ENCODE data around the gene UQCC5. TPM values are rescaled to one million over a fixed set of nuclear protein-coding genes. Genes with fewer than 3 reads are reported as not detected.
A peak's percentile ranks its signal among the peaks of the same experiment; 100 is the strongest.

The UQCC5 gene, protein sequence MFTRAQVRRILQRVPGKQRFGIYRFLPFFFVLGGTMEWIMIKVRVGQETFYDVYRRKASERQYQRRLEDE
- total RNA-seq, result 10 to 100 TPM in 2 of 4 donors, 1 to 10 TPM in 2; 1.9 to 47.5 (median 18.7) TPM

- 0% methylated on average over 2 to 9 of the region's 65 CpGs for WGBS, 2 donors (ENCODE audit: low coverage in 1 of 2)
- peak; percentile 94 for ATAC-seq
- Histone ChIP-seq H3K27me3 (no peaks in the 10 kb centered on the region), H3K9me3 (no peaks in the 10 kb centered on the region), H3K36me3 (peaks cover 0 to 8% of the 10 kb centered on the region in 2 donors), H3K27ac (peak within 1 kb of the TSS; percentile 62 to 95 (median 94)), H3K4me3 (peak within 1 kb of the TSS; percentile 42 to 77), H3K4me1 (peaks cover 0 to 78% (median 35%) of the 10 kb centered on the region in 3 donors)
- TF ChIP-seq POLR2AphosphoS5 (IDR thresholded peaks at IDR 0.05) (peak; percentile 100), EP300 (IDR thresholded peaks at IDR 0.05) (no peak), POLR2A (IDR thresholded peaks at IDR 0.05) (peak; percentile 95 to 97), CTCF (IDR thresholded peaks at IDR 0.05) (peak in 1 of 4 experiments; percentile 21)
Observed at GRCh38 chr3:52536369-52537164, at the start of gene UQCC5. Gene UQCC5, plus strand, starts transcription at chr3:52536605. Its CDS starts 151 bp downstream, at chr3:52536756.

GRCh38 chr3:52487050-52487787 is 49.2 kb upstream of the UQCC5 start:
- ATAC-seq, result no peak
- Histone ChIP-seq H3K4me1 (peaks cover 5 to 66% (median 19%) of the 10 kb centered on the region in 3 donors), H3K4me3 (no peak overlapping the region), H3K27me3 (no peaks in the 10 kb centered on the region), H3K36me3 (peaks cover 0 to 87% of the 10 kb centered on the region in 2 donors), H3K9me3 (no peaks in the 10 kb centered on the region), H3K27ac (peak overlapping the region in 1 of 4 donors; percentile 33)
- 82 to 88% methylated on average over 6 to 12 of the region's 31 CpGs for WGBS, 2 donors (ENCODE audit: low coverage in 1 of 2)
- TF ChIP-seq POLR2AphosphoS5 (IDR thresholded peaks at IDR 0.05) (no peak), EP300 (IDR thresholded peaks at IDR 0.05) (no peak), CTCF (IDR thresholded peaks at IDR 0.05) (no peak), POLR2A (IDR thresholded peaks at IDR 0.05) (no peak)

DNA sequence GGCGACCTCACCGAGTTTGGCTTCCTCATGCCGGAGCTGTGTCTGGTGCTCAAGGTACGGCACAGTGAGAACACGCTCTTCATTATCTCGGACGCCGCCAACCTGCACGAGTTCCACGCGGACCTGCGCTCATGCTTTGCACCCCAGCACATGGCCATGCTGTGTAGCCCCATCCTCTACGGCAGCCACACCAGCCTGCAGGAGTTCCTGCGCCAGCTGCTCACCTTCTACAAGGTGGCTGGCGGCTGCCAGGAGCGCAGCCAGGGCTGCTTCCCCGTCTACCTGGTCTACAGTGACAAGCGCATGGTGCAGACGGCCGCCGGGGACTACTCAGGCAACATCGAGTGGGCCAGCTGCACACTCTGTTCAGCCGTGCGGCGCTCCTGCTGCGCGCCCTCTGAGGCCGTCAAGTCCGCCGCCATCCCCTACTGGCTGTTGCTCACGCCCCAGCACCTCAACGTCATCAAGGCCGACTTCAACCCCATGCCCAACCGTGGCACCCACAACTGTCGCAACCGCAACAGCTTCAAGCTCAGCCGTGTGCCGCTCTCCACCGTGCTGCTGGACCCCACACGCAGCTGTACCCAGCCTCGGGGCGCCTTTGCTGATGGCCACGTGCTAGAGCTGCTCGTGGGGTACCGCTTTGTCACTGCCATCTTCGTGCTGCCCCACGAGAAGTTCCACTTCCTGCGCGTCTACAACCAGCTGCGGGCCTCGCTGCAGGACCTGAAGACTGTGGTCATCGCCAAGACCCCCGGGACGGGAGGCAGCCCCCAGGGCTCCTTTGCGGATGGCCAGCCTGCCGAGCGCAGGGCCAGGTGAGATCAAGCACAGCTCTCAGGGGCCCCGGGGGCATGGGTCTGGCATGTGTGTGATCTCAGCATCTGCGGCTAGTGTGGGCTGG is 48.4 kb upstream of the UQCC5 start:
- Histone ChIP-seq H3K27ac (no peak overlapping the region), H3K4me3 (no peak overlapping the region), H3K9me3 (no peaks in the 10 kb centered on the region), H3K4me1 (peaks cover 5 to 67% (median 18%) of the 10 kb centered on the region in 3 donors), H3K27me3 (no peaks in the 10 kb centered on the region), H3K36me3 (peaks cover 0 to 87% of the 10 kb centered on the region in 2 donors)
- TF ChIP-seq POLR2AphosphoS5 (IDR thresholded peaks at IDR 0.05), result no peak
- no peak for TF ChIP-seq EP300 (IDR thresholded peaks at IDR 0.05)
- TF ChIP-seq CTCF (IDR thresholded peaks at IDR 0.05), result no peak
- no peak for TF ChIP-seq POLR2A (IDR thresholded peaks at IDR 0.05)
- 94 to 95% methylated on average over 9 to 15 of the region's 59 CpGs for WGBS, 2 donors (ENCODE audit: low coverage in 1 of 2)
- ATAC-seq, result no peak

DNA sequence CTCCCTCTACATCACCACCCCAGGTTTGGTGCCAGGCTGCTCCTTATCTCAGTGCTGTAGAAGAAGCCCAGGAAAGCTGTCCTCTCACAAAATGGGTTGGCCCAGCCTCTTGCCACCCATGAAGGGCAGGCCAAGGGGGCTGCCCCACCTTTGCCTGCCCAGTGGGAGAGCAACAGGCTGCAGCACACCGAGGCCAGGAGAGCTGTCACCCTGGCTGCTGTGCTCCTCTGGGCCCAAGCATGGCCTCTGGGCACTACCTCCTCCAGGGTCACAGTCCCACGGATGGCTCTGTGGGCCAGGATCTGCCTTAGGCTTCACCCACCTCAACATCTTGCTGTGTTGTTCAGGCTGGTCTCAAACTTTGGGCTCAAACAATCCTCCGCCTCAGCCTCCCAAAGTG is 47.7 kb upstream of the UQCC5 start:
- Histone ChIP-seq H3K4me3 (no peak overlapping the region), H3K36me3 (peaks cover 0 to 88% of the 10 kb centered on the region in 2 donors), H3K4me1 (peaks cover 5 to 67% (median 15%) of the 10 kb centered on the region in 3 donors), H3K27me3 (no peaks in the 10 kb centered on the region), H3K9me3 (no peaks in the 10 kb centered on the region), H3K27ac (no peak overlapping the region)
- TF ChIP-seq CTCF (IDR thresholded peaks at IDR 0.05) (no peak), POLR2AphosphoS5 (IDR thresholded peaks at IDR 0.05) (no peak), POLR2A (IDR thresholded peaks at IDR 0.05) (no peak), EP300 (IDR thresholded peaks at IDR 0.05) (no peak)
- 100% methylated on average over 1 of the region's 3 CpGs; no CpG with 5 or more reads in 1 of the 2 donors for whole genome bisulfite sequencing, 2 donors (ENCODE audit: low coverage in 1 of 2)
- ATAC-seq, result no peak
